GM10248 (cell line): ENCODE results near the gene SUMO1.
"Not testable (repeated sequence)": the region's sequence is repeated elsewhere in the genome, so short reads cannot be mapped to it uniquely, and the experiment has no call there.

Experiments
- CTCF ChIA-PET: fragments of 300-600 bp; sonication (Branson Sonifier 250); formaldehyde crosslinking; extraction: SDS; loops from one replicate; lab custom pipeline; 2021; ENCODE audit warnings: antibody characterized with exemption; lab: Yijun Ruan, JAX
- POLR2A ChIA-PET: fragments of 350-650 bp; sonication (Branson Sonifier 250); formaldehyde crosslinking; extraction: SDS; loops from one replicate; lab custom pipeline; 2020; ENCODE audit warnings: antibody characterized with exemption; lab: Yijun Ruan, JAX
- DNase-seq: peaks from one replicate; pipeline ENCODE4 v3.0.0; 2012; ENCODE audit errors: extremely low spot score
- TF ChIP-seq, protein P1 (sequence below): IDR thresholded peaks from 2 replicates; pipeline ENCODE4 v1.5.1; 2012; ENCODE audit warnings: mild to moderate bottlenecking, low read depth; ENCODE audit errors: extremely low read depth, missing control alignments, control extremely low read depth

Gene SUMO1

DNA sequence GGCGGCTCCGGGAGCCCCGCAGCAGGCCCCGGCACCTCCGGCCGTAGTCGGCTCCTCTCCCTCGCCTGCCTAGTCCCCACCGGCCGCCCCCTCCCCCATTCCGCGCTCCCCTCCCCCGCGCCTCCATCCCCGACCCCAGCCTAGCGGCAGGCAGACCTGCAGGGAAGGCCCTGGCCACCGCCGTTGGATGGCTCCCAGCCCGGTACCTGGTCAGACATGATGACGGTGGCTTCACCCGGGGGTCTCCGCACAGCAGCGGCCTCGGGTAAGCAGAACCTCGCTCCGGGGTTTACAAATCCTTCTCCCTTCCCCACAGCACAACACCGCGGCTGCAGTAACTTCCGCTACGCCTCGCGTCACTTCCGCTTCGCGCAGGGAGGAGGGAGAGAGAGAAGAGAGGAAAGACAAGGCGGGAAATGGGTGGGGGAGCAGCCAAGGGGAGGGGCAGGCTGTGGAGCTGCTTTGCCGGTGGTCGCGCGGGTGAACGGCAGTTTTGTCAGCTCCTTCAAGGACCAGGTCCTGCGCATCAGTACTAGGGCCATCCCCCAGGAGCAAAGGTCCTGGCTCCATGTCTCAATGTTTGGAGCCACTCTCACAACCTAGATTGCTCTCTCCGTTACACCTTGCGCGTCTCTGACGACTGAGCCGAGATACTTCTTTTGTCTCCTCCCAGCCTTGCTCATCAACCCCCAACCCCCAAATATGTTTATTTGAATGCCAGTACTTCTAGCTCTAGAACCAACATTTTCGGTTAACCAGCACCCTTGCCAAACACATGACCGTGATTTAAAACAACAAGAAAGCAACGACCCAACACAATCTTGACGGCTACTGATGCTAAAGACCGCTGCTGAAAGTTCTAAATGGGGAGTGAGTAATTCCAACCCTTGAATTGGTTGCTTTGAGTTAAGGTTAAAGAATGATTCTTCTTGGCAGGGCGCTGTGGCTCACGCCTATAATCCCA, at the start of gene SUMO1:
SUMO1 (minus strand) TSS at position 364 of the 964 bp plus-strand sequence; CDS start at position 218, 146 bp downstream.
- CTCF ChIA-PET, result interaction anchor here (1.1 to 1.4 kb wide), 2 partner anchors 28 to 61 kb away, joined by 3 read pairs; no protein-coding TSS in a partner anchor
- TF ChIP-seq, protein P1, sequence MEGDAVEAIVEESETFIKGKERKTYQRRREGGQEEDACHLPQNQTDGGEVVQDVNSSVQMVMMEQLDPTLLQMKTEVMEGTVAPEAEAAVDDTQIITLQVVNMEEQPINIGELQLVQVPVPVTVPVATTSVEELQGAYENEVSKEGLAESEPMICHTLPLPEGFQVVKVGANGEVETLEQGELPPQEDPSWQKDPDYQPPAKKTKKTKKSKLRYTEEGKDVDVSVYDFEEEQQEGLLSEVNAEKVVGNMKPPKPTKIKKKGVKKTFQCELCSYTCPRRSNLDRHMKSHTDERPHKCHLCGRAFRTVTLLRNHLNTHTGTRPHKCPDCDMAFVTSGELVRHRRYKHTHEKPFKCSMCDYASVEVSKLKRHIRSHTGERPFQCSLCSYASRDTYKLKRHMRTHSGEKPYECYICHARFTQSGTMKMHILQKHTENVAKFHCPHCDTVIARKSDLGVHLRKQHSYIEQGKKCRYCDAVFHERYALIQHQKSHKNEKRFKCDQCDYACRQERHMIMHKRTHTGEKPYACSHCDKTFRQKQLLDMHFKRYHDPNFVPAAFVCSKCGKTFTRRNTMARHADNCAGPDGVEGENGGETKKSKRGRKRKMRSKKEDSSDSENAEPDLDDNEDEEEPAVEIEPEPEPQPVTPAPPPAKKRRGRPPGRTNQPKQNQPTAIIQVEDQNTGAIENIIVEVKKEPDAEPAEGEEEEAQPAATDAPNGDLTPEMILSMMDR, result no peak
- POLR2A ChIA-PET, result no interaction called here
- peak; percentile 93 for DNase-seq

DNA sequence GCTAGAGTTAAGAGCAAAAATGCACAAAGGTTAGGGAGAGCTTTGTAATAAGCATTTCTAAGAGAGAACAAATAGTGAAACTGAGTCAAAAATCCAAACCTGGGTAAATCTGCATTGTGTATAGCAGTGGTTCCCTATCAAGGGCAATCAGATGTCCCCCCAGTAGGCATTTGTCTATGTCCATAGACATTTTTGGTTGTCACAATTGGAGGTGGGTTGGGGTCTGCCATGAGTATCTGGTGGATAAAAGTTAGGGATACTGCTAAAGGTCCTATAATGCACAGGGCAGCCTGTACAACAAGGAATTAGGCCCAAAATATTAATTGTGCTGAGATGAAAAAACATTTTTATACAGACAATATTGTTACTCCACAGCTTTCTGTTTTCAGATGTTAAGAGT, 48.2 kb upstream of the SUMO1 start:
- CTCF ChIA-PET, result interaction anchor here (1.3 to 2.2 kb wide), 3 partner anchors 7 to 17 kb away, joined by 3 to 4 read pairs (median 3); no protein-coding TSS in a partner anchor
- DNase-seq, result no peak
- POLR2A ChIA-PET, result interaction anchor here (0.6 to 0.9 kb wide), 2 partner anchors 22 to 1508 kb away, joined by 3 read pairs; no protein-coding TSS in a partner anchor
- TF ChIP-seq, protein P1, result no peak

DNA sequence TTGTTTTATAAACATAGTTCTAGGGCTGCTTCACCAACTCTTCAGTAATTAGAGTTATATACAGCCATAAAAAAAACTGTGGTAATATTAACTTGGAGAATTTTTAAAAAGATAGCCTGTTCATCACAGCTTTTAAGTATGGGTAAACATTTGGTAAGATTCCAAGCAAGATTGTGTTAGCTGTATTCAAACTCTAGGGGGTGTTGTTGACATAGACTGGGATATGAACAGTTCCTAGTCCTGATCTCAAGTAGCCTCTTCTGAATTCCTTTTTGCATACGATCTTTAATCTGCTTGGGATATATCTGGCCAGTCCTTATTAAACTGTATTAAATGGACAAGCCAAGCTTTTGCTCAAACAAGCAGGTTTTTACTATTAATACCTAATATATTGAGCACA, 40.5 kb upstream of the SUMO1 start:
- no peak for DNase-seq
- TF ChIP-seq, protein P1, result peak; percentile 15
- CTCF ChIA-PET, result interaction anchor here (1.0 to 4.2 kb wide), 6 partner anchors 8 to 37 kb away, joined by 3 to 15 read pairs (median 7); no protein-coding TSS in a partner anchor
- POLR2A ChIA-PET, result interaction anchor here (0.5 to 1.5 kb wide), 2 partner anchors 12 to 1032 kb away, joined by 5 to 6 read pairs; no protein-coding TSS in a partner anchor

DNA sequence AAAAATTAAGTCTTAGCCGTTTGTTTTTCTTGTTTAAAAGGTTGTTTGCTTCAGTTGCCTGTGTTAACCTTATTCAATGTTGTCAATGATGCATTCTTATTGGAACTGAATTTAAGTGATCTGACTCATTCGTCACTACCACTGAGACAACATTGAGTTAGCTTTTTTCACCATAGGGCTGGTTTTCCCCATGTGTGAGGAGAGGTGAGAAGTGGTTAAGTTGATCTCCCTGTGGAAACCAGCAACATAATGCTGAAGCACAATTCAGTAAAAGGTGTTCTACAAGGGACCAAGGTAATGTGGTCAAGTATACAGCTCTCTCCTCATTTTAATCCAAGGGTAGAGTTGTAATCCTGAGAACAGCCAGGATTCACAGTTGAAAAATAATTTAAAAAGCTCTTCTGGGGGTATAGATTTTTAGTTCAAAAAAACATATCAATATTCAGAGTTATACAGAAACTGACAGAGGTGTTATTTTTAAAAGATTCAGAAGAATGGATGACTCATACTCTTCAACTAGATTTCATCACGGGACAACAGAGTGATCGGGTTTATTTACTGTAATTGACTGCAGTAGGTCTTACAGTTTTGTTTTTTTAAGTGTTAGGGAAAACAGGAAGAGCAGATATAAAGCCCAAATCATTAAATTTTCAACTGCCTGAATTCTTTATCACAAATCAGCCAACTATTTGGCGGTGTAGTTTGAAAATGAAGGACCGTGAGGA, 39.8 kb upstream of the SUMO1 start:
- no peak for DNase-seq
- ChIA-PET POLR2A (interaction anchor here (0.5 to 1.5 kb wide), 2 partner anchors 11 to 22 kb away, joined by 5 to 6 read pairs; no protein-coding TSS in a partner anchor), CTCF (interaction anchor here (0.9 to 3.3 kb wide), 8 partner anchors 9 to 38 kb away, joined by 3 to 15 read pairs (median 3); no protein-coding TSS in a partner anchor)
- TF ChIP-seq, protein P1, result no peak

DNA sequence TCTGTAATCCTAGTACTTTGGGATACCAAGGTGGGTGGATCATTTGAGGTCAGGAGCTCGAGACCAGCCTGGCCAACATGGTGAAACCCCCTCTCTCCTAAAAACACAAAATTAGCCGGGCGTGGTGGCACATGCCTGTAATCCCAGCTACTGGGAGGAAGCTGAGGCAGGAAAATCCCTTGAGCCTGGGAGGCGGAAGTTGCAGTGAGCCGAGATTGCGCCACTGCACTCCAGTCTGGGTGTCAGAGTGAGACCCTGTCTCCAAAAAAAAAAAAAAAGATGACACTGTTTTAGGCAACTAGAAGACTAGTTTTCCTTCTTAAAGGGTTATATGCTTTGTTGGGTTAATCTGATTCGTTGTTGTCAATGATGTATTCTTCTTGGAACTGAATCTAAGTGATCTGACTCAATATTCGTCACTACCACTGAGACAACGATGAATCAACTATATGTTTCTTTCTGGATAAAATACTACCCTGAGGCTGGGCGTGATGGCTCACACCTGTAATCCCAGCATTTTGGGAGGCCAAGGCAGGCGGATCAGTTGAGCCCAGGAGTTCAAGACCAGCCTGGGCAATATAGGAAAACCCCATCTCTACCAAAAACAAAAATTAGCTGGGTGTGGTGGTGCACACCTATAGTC, 37.8 kb upstream of the SUMO1 start:
- POLR2A ChIA-PET, DNase-seq: not testable (repeated sequence)

DNA sequence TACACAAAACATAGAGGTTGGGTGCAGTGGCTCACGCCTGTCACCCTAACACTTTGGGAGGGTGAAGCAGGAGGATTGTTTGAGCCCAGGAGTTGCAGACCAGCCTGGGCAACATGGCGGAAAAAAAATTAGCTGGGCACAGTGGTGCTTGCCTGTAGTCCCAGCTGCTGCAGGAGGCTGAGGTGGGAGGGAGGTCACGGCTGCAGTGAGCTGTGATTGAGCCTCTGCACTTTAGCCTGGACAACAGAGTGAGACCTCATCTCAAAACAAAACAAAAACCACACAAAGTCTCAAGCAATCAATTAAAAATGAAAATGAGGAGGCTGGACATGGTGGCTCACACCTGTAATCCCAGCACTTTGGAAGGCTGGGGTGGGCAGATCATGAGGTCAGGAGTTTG, 32.1 kb upstream of the SUMO1 start:
- CTCF ChIA-PET, result interaction anchor here (2.3 kb wide), 1 partner anchor 11 kb away, joined by 11 read pairs; no protein-coding TSS in a partner anchor
- POLR2A ChIA-PET, result interaction anchor here (0.7 kb wide), 1 partner anchor 77 kb away, joined by 6 read pairs; no protein-coding TSS in a partner anchor
- TF ChIP-seq, protein P1, result no peak
- no peak for DNase-seq

More for the DNA sequence above, 37.8 kb upstream of the SUMO1 start:
- CTCF ChIA-PET, result not testable (repeated sequence)
